HepG2 (cell line): Measurements from ENCODE around the gene HAX1. TPM values are rescaled to one million over a fixed set of nuclear protein-coding genes. Genes with fewer than 3 reads are reported as not detected.
"Not testable (repeated sequence)": the region's sequence is repeated elsewhere in the genome, so short reads cannot be mapped to it uniquely, and the experiment has no call there.

Experiments used
- ATAC-seq: fragments of 200-7000 bp; cut with Tn5 transposase; 3 replicates; pipeline ENCODE4 v1.9.1; 2020; ENCODE audit warnings: mild to moderate bottlenecking, moderate library complexity
- BruUV-seq: library from RNA; stranded (reverse); fragments of 400-500 nt; replicated peaks from 2 replicates; lab custom pipeline; 2021; lab: Mats Ljungman, UMichigan
- CTCF ChIA-PET: fragments of 300-600 bp; formaldehyde crosslinking; extraction: SDS; loops from one replicate; lab custom pipeline; 2021; ENCODE audit warnings: low total read pairs, inconsistent platforms, low intra/inter-chr PET ratio; lab: Yijun Ruan, JAX
- POLR2A ChIA-PET: fragments of 350-600 bp; sonication (Branson Sonifier 250); formaldehyde crosslinking; loops from one replicate; lab custom pipeline; 2020; ENCODE audit warnings: antibody characterized with exemption, inconsistent platforms; lab: Yijun Ruan, JAX
- DNase-seq: peaks from one replicate; pipeline ENCODE4 v3.0.0-alpha.2; 2015; ENCODE audit warnings: low spot score
- FAIRE-seq: peaks from 3 replicates; lab custom pipeline; 2011; peaks lifted over from hg19 to GRCh38; lab: Jason Lieb, UNC
- H2AFZ ChIP-seq: one replicate; pipeline ENCODE4 v1.6.1; 2011; ENCODE audit warnings: low read length, inconsistent platforms
- H3K27ac ChIP-seq: fragments of 300-600 bp; 3 replicates; pipeline ENCODE4 v1.8.0; 2011; ENCODE audit warnings: mixed run types, mild to moderate bottlenecking, mixed read lengths, low read length, inconsistent platforms; ENCODE audit not compliant: insufficient read depth; ENCODE audit errors: extremely low read length
- H3K27me3 ChIP-seq, 2 experiments: fragments of 200-600 bp in 1 of 2; 2 replicates in 1 of 2; 3 replicates in 1 of 2; pipeline versions ENCODE4 v1.6.0 to v1.8.0; 2011; ENCODE audit warnings: low read length in 2 of 2, mild to moderate bottlenecking in 2 of 2, moderate library complexity in 2 of 2, inconsistent platforms in 1 of 2; ENCODE audit not compliant: insufficient read depth in 2 of 2, control insufficient read depth in 1 of 2
- H3K36me3 ChIP-seq, 2 experiments: fragments of 200-600 bp in 1 of 2; replicated peaks in 1 of 2; 2 replicates in 1 of 2; 3 replicates in 1 of 2; pipeline versions ENCODE4 v1.5.1 to v1.8.0; 2011; ENCODE audit warnings: low read length in 2 of 2, inconsistent platforms in 1 of 2; ENCODE audit not compliant: insufficient read depth in 2 of 2, control insufficient read depth in 1 of 2
- H3K4me1 ChIP-seq: 2 replicates; pipeline ENCODE4 v1.5.1; 2012; ENCODE audit warnings: low read length, inconsistent platforms; ENCODE audit not compliant: insufficient read depth
- H3K4me2 ChIP-seq: 2 replicates; pipeline ENCODE4 v1.6.0; 2011; ENCODE audit warnings: low read depth, low read length, inconsistent platforms
- H3K4me3 ChIP-seq, 3 experiments: fragments of 200-600 bp in 1 of 3; sonication (generic), shearing (Covaris generic) in 1 of 3; replicated peaks in 1 of 3; 2 replicates each; pipeline ENCODE4 v1.5.1; 2011 to 2016; ENCODE audit warnings: low read length in 3 of 3, inconsistent platforms in 2 of 3, low read depth in 2 of 3, mild to moderate bottlenecking in 2 of 3, control low read depth in 1 of 3, mixed read lengths in 1 of 3; ENCODE audit not compliant: insufficient read depth in 1 of 3
- H3K79me2 ChIP-seq: one replicate; pipeline ENCODE4 v1.6.1; 2011; ENCODE audit warnings: low read length, inconsistent platforms; ENCODE audit not compliant: insufficient read depth
- H3K9ac ChIP-seq: 2 replicates; pipeline ENCODE4 v1.6.0; 2011; ENCODE audit warnings: mild to moderate bottlenecking, low read depth, low read length, inconsistent platforms; ENCODE audit not compliant: insufficient read depth
- H3K9me3 ChIP-seq: 2 replicates; pipeline ENCODE4 v1.5.1; 2012; ENCODE audit warnings: mild to moderate bottlenecking, low read length
- H4K20me1 ChIP-seq: 2 replicates; pipeline ENCODE4 v1.6.0; 2011; ENCODE audit warnings: inconsistent platforms, mild to moderate bottlenecking, low read length, moderate library complexity; ENCODE audit not compliant: insufficient read depth
- ARNTL ChIP-seq: sonication (generic); formaldehyde crosslinking; IDR thresholded peaks from 2 replicates; pipeline ENCODE4 v1.4.0; 2020; ENCODE audit warnings: mild to moderate bottlenecking, missing genetic modification reagents
- HDAC2 ChIP-seq: sonication (generic); formaldehyde crosslinking; IDR thresholded peaks from 2 replicates; pipeline ENCODE4 v1.4.0; 2020; ENCODE audit warnings: missing genetic modification reagents
- JUNB ChIP-seq: sonication (generic); formaldehyde crosslinking; IDR thresholded peaks from 2 replicates; pipeline ENCODE4 v1.8.0; 2022; ENCODE audit warnings: missing genetic modification reagents, mild to moderate bottlenecking, borderline replicate concordance
- PLRG1 ChIP-seq: fragments of 450-650 bp; conservative IDR thresholded peaks from 2 replicates; pipeline ENCODE4 v1.6.1; 2016
- RARA ChIP-seq: IDR thresholded peaks from 2 replicates; pipeline ENCODE4 v1.6.1; 2016; ENCODE audit warnings: missing genetic modification reagents, missing compliant biosample characterization
- TEAD3 ChIP-seq: optimal IDR thresholded peaks from 2 replicates; pipeline ENCODE3; 2016; ENCODE audit warnings: borderline replicate concordance
- ZNF883 ChIP-seq: sonication (generic); formaldehyde crosslinking; IDR thresholded peaks from 2 replicates; pipeline ENCODE4 v1.5.1; 2020; ENCODE audit warnings: mild to moderate bottlenecking, missing genetic modification reagents; ENCODE audit errors: not compliant biosample characterization
- in situ Hi-C: cut with HindIII; loops from 2 replicates; pipeline ENCODE4 v1.10.0; 2017; ENCODE audit warnings: low pct_unique_long_range_greater_than_20kb; ENCODE audit not compliant: extremely low pct_ligation_motif_present
- intact Hi-C: fragments of 100-400 bp; cut with micrococcal nuclease; formaldehyde crosslinking; loops from one replicate; pipeline ENCODE4 v1.10.0; 2022; ENCODE audit not compliant: unreplicated experiment
- polyA plus RNA-seq, 8 experiments: library from polyadenylated mRNA; depleted of rRNA in 3 of 8; stranded (reverse) in 7 of 8; unstranded in 1 of 8; fragments of >200 nt; fragmentation: Illumina TruSeq in 4 of 8; extraction: Trizol in 4 of 8; gene quantifications; 2 replicates each; pipeline versions ENCODE4 v1.2.1 to v1.2.3, GENCODE V29; 2011 to 2016; ENCODE audit warnings: low read depth in 4 of 8, missing spikeins in 1 of 8, mixed read lengths in 1 of 8; ENCODE audit not compliant: insufficient read depth in 1 of 8
- total RNA-seq, 5 experiments: library from RNA; depleted of rRNA; stranded (reverse); fragments of >200 nt; fragmentation: Illumina TruSeq; extraction: Trizol; gene quantifications; 2 replicates each; pipeline ENCODE4 v1.2.3, GENCODE V29; 2016; ENCODE audit warnings: low read depth in 1 of 5
- TF ChIP-seq, protein P1 (sequence below): sonication (generic); formaldehyde crosslinking; IDR thresholded peaks from 2 replicates; pipeline ENCODE4 v1.5.0; 2020; ENCODE audit warnings: mild to moderate bottlenecking, missing genetic modification reagents, moderate library complexity
- TF ChIP-seq, protein P2 (sequence below): sonication (generic); formaldehyde crosslinking; IDR thresholded peaks from 2 replicates; pipeline ENCODE4 v1.4.0; 2020; ENCODE audit warnings: missing genetic modification reagents, borderline replicate concordance
- TF ChIP-seq, protein P3 (sequence below): sonication (generic); formaldehyde crosslinking; IDR thresholded peaks from 2 replicates; pipeline ENCODE4 v1.5.1; 2020; ENCODE audit warnings: mild to moderate bottlenecking, moderate library complexity, missing genetic modification reagents

HAX1 gene
- total and polyA plus RNA-seq, 2 of the 13 experiments (the other 11 are each of a cell fraction or from before 2014, with no cell fraction given) = 89.2 to 128 TPM

DNA sequence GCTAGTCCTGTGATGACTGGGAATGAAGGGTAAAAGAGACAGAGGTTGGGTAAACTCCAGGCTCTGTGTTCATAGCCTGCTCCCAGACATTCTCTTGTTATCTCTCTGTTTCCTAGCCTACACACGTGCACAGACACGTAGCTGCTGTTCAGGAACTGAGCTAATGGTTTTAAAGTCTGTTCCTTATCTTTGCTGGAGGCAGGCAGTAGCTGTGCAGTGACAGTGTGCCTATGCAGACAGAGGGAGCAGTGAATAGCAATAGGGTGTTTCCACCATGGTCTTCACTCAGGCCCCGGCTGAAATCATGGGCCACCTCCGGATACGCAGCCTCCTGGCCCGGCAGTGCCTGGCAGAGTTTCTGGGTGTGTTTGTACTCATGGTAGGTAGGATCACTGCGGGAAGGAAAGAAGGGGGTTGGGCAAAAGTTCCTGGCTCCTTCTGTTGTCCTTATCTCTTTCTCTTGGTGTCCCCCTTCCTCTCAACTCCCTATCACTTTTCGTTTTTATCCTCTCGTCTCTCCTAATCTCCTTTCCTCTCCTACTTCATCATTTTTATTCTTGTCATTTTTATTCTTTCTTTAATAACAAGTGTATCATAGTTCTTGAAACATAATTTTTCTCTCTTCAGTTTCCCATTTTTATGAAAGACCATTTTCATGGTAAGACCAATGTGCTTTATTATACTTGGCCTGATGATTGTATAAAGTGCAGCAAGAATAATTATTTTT, 48.6 kb downstream of the HAX1 start, which contains the start of gene AQP10 (continued):
- TF ChIP-seq, protein P1, sequence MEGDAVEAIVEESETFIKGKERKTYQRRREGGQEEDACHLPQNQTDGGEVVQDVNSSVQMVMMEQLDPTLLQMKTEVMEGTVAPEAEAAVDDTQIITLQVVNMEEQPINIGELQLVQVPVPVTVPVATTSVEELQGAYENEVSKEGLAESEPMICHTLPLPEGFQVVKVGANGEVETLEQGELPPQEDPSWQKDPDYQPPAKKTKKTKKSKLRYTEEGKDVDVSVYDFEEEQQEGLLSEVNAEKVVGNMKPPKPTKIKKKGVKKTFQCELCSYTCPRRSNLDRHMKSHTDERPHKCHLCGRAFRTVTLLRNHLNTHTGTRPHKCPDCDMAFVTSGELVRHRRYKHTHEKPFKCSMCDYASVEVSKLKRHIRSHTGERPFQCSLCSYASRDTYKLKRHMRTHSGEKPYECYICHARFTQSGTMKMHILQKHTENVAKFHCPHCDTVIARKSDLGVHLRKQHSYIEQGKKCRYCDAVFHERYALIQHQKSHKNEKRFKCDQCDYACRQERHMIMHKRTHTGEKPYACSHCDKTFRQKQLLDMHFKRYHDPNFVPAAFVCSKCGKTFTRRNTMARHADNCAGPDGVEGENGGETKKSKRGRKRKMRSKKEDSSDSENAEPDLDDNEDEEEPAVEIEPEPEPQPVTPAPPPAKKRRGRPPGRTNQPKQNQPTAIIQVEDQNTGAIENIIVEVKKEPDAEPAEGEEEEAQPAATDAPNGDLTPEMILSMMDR (CRISPR knock-in tag) = peak; percentile 32; the same call in 1 of the 2 replicates
- TF ChIP-seq ARNTL = peak; percentile 57
- TF ChIP-seq TEAD3 (CRISPR knock-in tag) = peak; percentile 32
- TF ChIP-seq, protein P2, sequence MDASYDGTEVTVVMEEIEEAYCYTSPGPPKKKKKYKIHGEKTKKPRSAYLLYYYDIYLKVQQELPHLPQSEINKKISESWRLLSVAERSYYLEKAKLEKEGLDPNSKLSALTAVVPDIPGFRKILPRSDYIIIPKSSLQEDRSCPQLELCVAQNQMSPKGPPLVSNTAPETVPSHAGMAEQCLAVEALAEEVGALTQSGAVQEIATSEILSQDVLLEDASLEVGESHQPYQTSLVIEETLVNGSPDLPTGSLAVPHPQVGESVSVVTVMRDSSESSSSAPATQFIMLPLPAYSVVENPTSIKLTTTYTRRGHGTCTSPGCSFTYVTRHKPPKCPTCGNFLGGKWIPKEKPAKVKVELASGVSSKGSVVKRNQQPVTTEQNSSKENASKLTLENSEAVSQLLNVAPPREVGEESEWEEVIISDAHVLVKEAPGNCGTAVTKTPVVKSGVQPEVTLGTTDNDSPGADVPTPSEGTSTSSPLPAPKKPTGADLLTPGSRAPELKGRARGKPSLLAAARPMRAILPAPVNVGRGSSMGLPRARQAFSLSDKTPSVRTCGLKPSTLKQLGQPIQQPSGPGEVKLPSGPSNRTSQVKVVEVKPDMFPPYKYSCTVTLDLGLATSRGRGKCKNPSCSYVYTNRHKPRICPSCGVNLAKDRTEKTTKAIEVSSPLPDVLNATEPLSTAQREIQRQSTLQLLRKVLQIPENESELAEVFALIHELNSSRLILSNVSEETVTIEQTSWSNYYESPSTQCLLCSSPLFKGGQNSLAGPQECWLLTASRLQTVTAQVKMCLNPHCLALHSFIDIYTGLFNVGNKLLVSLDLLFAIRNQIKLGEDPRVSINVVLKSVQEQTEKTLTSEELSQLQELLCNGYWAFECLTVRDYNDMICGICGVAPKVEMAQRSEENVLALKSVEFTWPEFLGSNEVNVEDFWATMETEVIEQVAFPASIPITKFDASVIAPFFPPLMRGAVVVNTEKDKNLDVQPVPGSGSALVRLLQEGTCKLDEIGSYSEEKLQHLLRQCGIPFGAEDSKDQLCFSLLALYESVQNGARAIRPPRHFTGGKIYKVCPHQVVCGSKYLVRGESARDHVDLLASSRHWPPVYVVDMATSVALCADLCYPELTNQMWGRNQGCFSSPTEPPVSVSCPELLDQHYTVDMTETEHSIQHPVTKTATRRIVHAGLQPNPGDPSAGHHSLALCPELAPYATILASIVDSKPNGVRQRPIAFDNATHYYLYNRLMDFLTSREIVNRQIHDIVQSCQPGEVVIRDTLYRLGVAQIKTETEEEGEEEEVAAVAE (CRISPR knock-in tag) = no peak
- no peak for TF ChIP-seq JUNB (CRISPR knock-in tag)
- peak; percentile 62; the same call in 1 of the 2 replicates for TF ChIP-seq HDAC2 (CRISPR knock-in tag)
- TF ChIP-seq, protein P3, sequence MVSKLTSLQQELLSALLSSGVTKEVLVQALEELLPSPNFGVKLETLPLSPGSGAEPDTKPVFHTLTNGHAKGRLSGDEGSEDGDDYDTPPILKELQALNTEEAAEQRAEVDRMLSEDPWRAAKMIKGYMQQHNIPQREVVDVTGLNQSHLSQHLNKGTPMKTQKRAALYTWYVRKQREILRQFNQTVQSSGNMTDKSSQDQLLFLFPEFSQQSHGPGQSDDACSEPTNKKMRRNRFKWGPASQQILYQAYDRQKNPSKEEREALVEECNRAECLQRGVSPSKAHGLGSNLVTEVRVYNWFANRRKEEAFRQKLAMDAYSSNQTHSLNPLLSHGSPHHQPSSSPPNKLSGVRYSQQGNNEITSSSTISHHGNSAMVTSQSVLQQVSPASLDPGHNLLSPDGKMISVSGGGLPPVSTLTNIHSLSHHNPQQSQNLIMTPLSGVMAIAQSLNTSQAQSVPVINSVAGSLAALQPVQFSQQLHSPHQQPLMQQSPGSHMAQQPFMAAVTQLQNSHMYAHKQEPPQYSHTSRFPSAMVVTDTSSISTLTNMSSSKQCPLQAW (CRISPR knock-in tag) = 0 out of 2 replicates have a peak, but pooled peaks have one; percentile 36
- TF ChIP-seq ZNF883 (CRISPR knock-in tag) = peak; percentile 35
- peak; percentile 29; the same call in 1 of the 2 replicates for TF ChIP-seq RARA (CRISPR knock-in tag)
- no peak for TF ChIP-seq PLRG1

DNA sequence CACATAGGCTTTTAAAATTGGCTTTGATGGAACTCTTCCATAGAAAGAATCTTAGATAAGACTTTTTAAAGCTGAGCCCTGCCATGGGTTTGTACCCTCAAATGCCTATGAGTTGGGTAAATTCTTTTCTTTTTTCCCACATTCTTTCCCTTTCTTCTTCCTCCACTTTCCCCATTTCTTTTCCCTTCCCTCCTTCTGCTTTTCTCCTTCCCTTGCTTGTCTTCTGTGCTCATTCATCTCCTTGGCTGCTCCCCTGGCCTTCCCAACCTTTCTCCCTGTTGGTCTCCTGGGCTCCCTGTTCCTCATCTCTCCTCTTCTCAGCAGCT, 49.1 kb downstream of the HAX1 start:
- intact Hi-C loops, H3K27me3 ChIP-seq, H3K9ac ChIP-seq, H2AFZ ChIP-seq, POLR2A ChIA-PET, H3K4me3 ChIP-seq, ATAC-seq, H3K36me3 ChIP-seq, FAIRE-seq, DNase-seq, H3K4me2 ChIP-seq, CTCF ChIA-PET, H3K79me2 ChIP-seq, H4K20me1 ChIP-seq, H3K9me3 ChIP-seq, H3K27ac ChIP-seq, BruUV-seq, in situ Hi-C loops: not testable (repeated sequence)
- peaks cover 23% of the 10 kb centered on the region for H3K4me1 ChIP-seq
